Kidney epithelial cell (primary cell): Measurements from ENCODE around the gene C16orf95. TPM values are rescaled to one million over a fixed set of nuclear protein-coding genes. Genes with fewer than 3 reads are reported as not detected.
A peak's percentile ranks its signal among the peaks of the same experiment; 100 is the strongest.

ENCODE experiments used
- DNase-seq: peaks from one replicate; pipeline ENCODE4 v3.0.0-alpha.2; 2010; ENCODE audit warnings: low read depth
- H3K27me3 ChIP-seq: 2 replicates; pipeline ENCODE4 v1.6.0; 2011; ENCODE audit warnings: low read length; ENCODE audit not compliant: control insufficient read depth, insufficient read depth
- H3K36me3 ChIP-seq: 2 replicates; pipeline ENCODE4 v1.5.1; 2011; ENCODE audit warnings: low read length; ENCODE audit not compliant: control insufficient read depth, insufficient read depth
- H3K4me3 ChIP-seq: 2 replicates; pipeline ENCODE4 v1.5.1; 2011; ENCODE audit warnings: low read depth, mild to moderate bottlenecking, control low read depth, low read length
- CTCF ChIP-seq: IDR thresholded peaks from 2 replicates; pipeline ENCODE4 v1.5.1; 2011; ENCODE audit warnings: mild to moderate bottlenecking, moderate library complexity, low read length, control low read depth, inconsistent platforms; ENCODE audit not compliant: insufficient read depth, poor library complexity, severe bottlenecking
- total RNA-seq: library from RNA; depleted of rRNA; stranded (reverse); fragments of >200 nt; gene quantifications from 2 replicates; pipeline ENCODE4 v1.2.3, GENCODE V29; 2015

The C16orf95 gene
- total RNA-seq, 1 donor from 2014 or later = 1.7 TPM

DNA sequence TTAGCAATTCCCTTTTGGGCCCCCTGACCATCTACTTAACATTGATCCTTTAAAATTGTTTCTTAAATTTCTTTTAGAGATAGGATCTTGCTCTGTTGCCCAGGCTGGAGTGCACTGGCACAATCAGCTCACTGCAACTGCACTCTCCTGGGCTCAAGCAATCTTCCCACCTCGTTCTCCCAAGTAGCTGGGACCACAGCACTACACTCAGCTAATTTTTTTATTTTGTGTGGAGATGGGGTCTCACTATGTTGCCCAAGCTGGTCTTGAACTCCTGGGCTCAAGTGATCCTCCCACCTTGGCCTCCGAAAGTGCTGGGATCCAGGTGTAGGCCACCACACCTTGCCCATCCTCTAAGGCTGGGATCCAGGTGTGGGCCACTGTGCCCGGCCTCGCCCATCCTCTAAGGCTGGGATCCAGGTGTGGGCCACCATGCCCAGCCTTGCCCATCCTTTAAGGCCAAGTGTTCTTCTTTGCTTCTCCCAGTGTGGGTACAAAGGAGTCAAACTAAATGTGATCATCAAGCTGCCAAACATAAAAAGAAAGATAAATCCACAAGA, 13.2 kb downstream of the C16orf95 start:
- no peak for DNase-seq
- Histone ChIP-seq H3K36me3 (no peaks in the 10 kb centered on the region), H3K4me3 (no peak overlapping the region), H3K27me3 (no peaks in the 10 kb centered on the region)
- no peak for TF ChIP-seq CTCF

DNA sequence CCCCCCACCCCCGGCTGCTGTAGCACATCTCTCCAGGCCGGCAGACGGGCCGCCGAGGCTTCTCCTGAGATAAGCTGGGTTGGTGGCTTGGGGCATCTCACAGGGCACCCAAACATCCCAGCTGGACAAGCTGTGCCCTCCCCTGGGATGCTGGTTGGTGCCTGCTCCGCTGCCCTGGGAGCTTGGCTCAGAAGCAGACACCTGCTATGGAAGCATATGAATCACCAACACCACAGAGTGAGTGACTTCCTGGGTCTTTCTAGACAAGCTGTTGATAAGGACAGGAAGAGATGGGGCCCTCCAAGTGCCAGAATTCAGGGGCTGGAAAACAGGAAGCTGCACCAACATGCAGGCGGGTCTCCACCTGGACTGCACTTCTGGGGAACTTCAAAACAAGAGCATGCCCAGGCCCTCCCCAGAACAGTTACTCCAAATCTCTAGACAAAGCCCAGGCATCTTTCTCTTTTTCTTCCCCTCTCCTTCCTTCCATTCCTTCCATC, 13.7 kb downstream of the C16orf95 start:
- Histone ChIP-seq H3K27me3 (no peaks in the 10 kb centered on the region), H3K4me3 (no peak overlapping the region), H3K36me3 (no peaks in the 10 kb centered on the region)
- TF ChIP-seq CTCF = no peak
- no peak for DNase-seq

DNA sequence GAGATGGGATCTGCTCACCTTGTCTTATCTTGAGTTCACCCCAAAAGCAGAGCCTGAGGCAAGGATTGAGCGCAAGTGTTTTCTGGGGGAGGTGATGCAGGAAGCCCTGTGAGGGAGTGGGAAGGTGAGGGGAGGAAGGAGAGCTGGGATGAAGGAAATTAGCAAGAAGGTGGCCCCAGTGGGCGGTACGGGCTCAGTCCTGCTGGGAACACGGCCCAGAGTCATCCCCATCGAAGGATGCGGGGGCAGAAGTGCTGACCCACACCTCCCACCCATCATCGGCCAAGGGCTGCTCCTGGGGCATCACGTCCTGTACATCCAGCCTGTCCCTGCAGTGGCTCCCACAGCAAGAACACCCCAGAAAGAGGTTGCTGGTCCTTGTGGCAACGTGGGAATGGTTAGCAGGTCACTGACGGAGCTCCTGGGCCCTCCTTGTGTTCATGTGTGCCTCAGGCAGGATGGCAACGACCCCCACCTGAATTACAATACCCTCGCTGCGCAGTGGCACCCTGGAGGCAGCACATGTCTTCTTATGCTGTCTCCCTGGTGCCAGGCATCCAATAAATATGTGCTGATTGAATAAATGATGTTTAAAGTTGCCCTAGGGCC, 18.2 kb downstream of the C16orf95 start:
- no peaks in the 10 kb centered on the region for H3K27me3 ChIP-seq
- TF ChIP-seq CTCF = no peak
- DNase-seq = no peak
- H3K4me3 ChIP-seq = no peak overlapping the region
- no peaks in the 10 kb centered on the region for H3K36me3 ChIP-seq

- H3K4me3 ChIP-seq = no peak overlapping the region
- no peaks in the 10 kb centered on the region for H3K36me3 ChIP-seq
- no peak for DNase-seq
- H3K27me3 ChIP-seq = no peaks in the 10 kb centered on the region
- peak; percentile 72 for TF ChIP-seq CTCF
These were observed 19.1 kb downstream of the C16orf95 start for GRCh38 chr16:87297918-87298631.

DNA sequence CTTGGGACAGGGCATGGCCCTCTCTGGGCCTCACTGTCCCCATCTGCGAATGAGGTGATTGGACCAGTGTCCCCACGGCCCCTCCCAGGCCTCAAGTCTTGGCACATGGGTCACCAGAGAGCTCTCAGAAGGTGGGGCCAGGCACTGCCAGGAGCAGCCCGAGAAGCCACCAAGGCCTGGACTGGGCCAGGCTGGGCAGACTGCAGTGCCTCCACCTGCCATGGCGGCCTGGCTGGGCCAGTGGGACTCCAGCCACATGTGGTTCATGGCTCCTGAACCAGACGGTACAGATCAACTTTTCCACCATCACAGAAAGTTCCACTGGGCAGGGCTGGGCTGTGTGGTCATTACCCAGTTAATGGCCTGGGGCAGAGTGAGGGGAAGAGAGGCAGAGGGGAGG, 19.8 kb downstream of the C16orf95 start:
- Histone ChIP-seq H3K4me3 (no peak overlapping the region), H3K27me3 (no peaks in the 10 kb centered on the region), H3K36me3 (no peaks in the 10 kb centered on the region)
- no peak for DNase-seq
- TF ChIP-seq CTCF = no peak
